BLaER1 (cell line): ENCODE measurements around the gene TRPT1.
A peak's percentile ranks its signal among the peaks of the same experiment; 100 is the strongest.

ENCODE experiments used
- H3K27ac ChIP-seq: shearing (Covaris generic); formaldehyde crosslinking; 2 replicates; pipeline ENCODE4 v1.8.1; 2022
- H3K27me3 ChIP-seq: shearing (Covaris generic); formaldehyde crosslinking; 2 replicates; pipeline ENCODE4 v1.8.1; 2022
- H3K36me3 ChIP-seq: shearing (Covaris generic); formaldehyde crosslinking; 2 replicates; pipeline ENCODE4 v1.8.1; 2022
- H3K4me1 ChIP-seq: shearing (Covaris generic); formaldehyde crosslinking; 2 replicates; pipeline ENCODE4 v1.8.1; 2022
- H3K4me2 ChIP-seq: shearing (Covaris generic); formaldehyde crosslinking; 2 replicates; pipeline ENCODE4 v1.8.1; 2022
- H3K4me3 ChIP-seq: shearing (Covaris generic); formaldehyde crosslinking; 2 replicates; pipeline ENCODE4 v1.8.1; 2022
- H3K9ac ChIP-seq: shearing (Covaris generic); formaldehyde crosslinking; 2 replicates; pipeline ENCODE4 v1.8.1; 2022
- H3K9me3 ChIP-seq: shearing (Covaris generic); formaldehyde crosslinking; 2 replicates; pipeline ENCODE4 v1.8.1; 2022
- H4K20me1 ChIP-seq: shearing (Covaris generic); formaldehyde crosslinking; 2 replicates; pipeline ENCODE4 v1.8.1; 2022
- Cebpa-rat ChIP-seq: shearing (Covaris generic); IDR thresholded peaks from 2 replicates; pipeline ENCODE4 v1.8.1; 2022

TRPT1 gene

GRCh38 chr11:64224891-64225607, 937 bp downstream of the TRPT1 start:
- no peaks in the 10 kb centered on the region for H3K27me3 ChIP-seq
- peaks cover 66% of the 10 kb centered on the region for H3K4me1 ChIP-seq
- H3K4me3 ChIP-seq, result peak overlapping the region; percentile 79
- H4K20me1 ChIP-seq, result peaks cover 40% of the 10 kb centered on the region
- TF ChIP-seq Cebpa-rat, result no peak
- H3K27ac ChIP-seq, result peak overlapping the region; percentile 95
- peak overlapping the region; percentile 89 for H3K9ac ChIP-seq
- peaks cover 50% of the 10 kb centered on the region for H3K36me3 ChIP-seq
- no peaks in the 10 kb centered on the region for H3K9me3 ChIP-seq
- H3K4me2 ChIP-seq, result peak overlapping the region; percentile 99

- H4K20me1 ChIP-seq, result peaks cover 48% of the 10 kb centered on the region
- H3K4me1 ChIP-seq, result peaks cover 62% of the 10 kb centered on the region
- no peaks in the 10 kb centered on the region for H3K9me3 ChIP-seq
- no peaks in the 10 kb centered on the region for H3K27me3 ChIP-seq
- TF ChIP-seq Cebpa-rat, result no peak
- peak overlapping the region; percentile 79; the same call in 1 of the 2 replicates for H3K4me3 ChIP-seq
- H3K27ac ChIP-seq, result peak overlapping the region; percentile 95
- H3K9ac ChIP-seq, result peak overlapping the region; percentile 89
- H3K4me2 ChIP-seq, result peak overlapping the region; percentile 99
- peaks cover 57% of the 10 kb centered on the region for H3K36me3 ChIP-seq
These were observed 1.7 kb downstream of the TRPT1 start for GRCh38 chr11:64224151-64224890.

- Histone ChIP-seq H3K9ac (0 out of 2 replicates have a peak overlapping the region, but pooled peaks have one; percentile 30), H4K20me1 (peaks cover 59% of the 10 kb centered on the region), H3K9me3 (no peaks in the 10 kb centered on the region), H3K36me3 (peaks cover 69% of the 10 kb centered on the region), H3K27me3 (no peaks in the 10 kb centered on the region), H3K4me2 (no peak overlapping the region), H3K4me3 (no peak overlapping the region), H3K27ac (0 out of 2 replicates have a peak overlapping the region, but pooled peaks have one; percentile 5), H3K4me1 (peaks cover 62% of the 10 kb centered on the region)
- no peak for TF ChIP-seq Cebpa-rat
These were observed 2.9 kb downstream of the TRPT1 start for GRCh38 chr11:64223001-64223651.

GRCh38 chr11:64222651-64223000, 3.4 kb downstream of the TRPT1 start:
- no peaks in the 10 kb centered on the region for H3K27me3 ChIP-seq
- no peak overlapping the region for H3K27ac ChIP-seq
- no peak for TF ChIP-seq Cebpa-rat
- no peak overlapping the region for H3K4me3 ChIP-seq
- H3K9ac ChIP-seq, result no peak overlapping the region
- H4K20me1 ChIP-seq, result peaks cover 63% of the 10 kb centered on the region
- H3K4me2 ChIP-seq, result no peak overlapping the region
- no peaks in the 10 kb centered on the region for H3K9me3 ChIP-seq
- H3K4me1 ChIP-seq, result peaks cover 62% of the 10 kb centered on the region
- H3K36me3 ChIP-seq, result peaks cover 74% of the 10 kb centered on the region

- Histone ChIP-seq H3K4me2 (no peak overlapping the region), H3K36me3 (peaks cover 84% of the 10 kb centered on the region), H3K27ac (no peak overlapping the region), H3K27me3 (no peaks in the 10 kb centered on the region), H3K9ac (no peak overlapping the region), H3K4me3 (no peak overlapping the region), H3K4me1 (peaks cover 70% of the 10 kb centered on the region), H3K9me3 (no peaks in the 10 kb centered on the region), H4K20me1 (peaks cover 72% of the 10 kb centered on the region)
- TF ChIP-seq Cebpa-rat, result no peak
These were observed 5.2 kb downstream of the TRPT1 start for GRCh38 chr11:64220798-64221197.

- Histone ChIP-seq H3K4me1 (peaks cover 71% of the 10 kb centered on the region), H3K36me3 (peaks cover 84% of the 10 kb centered on the region), H3K9ac (no peak overlapping the region), H3K27ac (no peak overlapping the region), H3K9me3 (no peaks in the 10 kb centered on the region), H3K4me2 (no peak overlapping the region), H3K4me3 (no peak overlapping the region), H3K27me3 (no peaks in the 10 kb centered on the region), H4K20me1 (peaks cover 70% of the 10 kb centered on the region)
- no peak for TF ChIP-seq Cebpa-rat
These were observed 5.7 kb downstream of the TRPT1 start for GRCh38 chr11:64220271-64220670.

GRCh38 chr11:64219755-64220154, 6.2 kb downstream of the TRPT1 start:
- H3K4me3 ChIP-seq, result no peak overlapping the region
- peaks cover 65% of the 10 kb centered on the region for H4K20me1 ChIP-seq
- no peaks in the 10 kb centered on the region for H3K27me3 ChIP-seq
- H3K9me3 ChIP-seq, result no peaks in the 10 kb centered on the region
- H3K27ac ChIP-seq, result peak overlapping the region; percentile 18; the same call in 1 of the 2 replicates
- TF ChIP-seq Cebpa-rat, result no peak
- no peak overlapping the region for H3K4me2 ChIP-seq
- no peak overlapping the region for H3K9ac ChIP-seq
- peaks cover 71% of the 10 kb centered on the region for H3K4me1 ChIP-seq
- H3K36me3 ChIP-seq, result peaks cover 85% of the 10 kb centered on the region

- peak overlapping the region; percentile 35; the same call in 1 of the 2 replicates for H3K27ac ChIP-seq
These were observed 6.7 kb downstream of the TRPT1 start for GRCh38 chr11:64219354-64219684.

GRCh38 chr11:64218628-64219353, 7.2 kb downstream of the TRPT1 start:
- Histone ChIP-seq H4K20me1 (peaks cover 55% of the 10 kb centered on the region), H3K4me3 (no peak overlapping the region), H3K36me3 (peaks cover 83% of the 10 kb centered on the region), H3K27ac (peak overlapping the region; percentile 35; the same call in 1 of the 2 replicates), H3K9ac (peak overlapping the region; percentile 29; the same call in 1 of the 2 replicates), H3K9me3 (no peaks in the 10 kb centered on the region), H3K4me2 (no peak overlapping the region), H3K27me3 (no peaks in the 10 kb centered on the region), H3K4me1 (peaks cover 71% of the 10 kb centered on the region)
- TF ChIP-seq Cebpa-rat, result no peak

More at GRCh38 chr11:64219354-64219684, 6.7 kb downstream of the TRPT1 start:
- no peaks in the 10 kb centered on the region for H3K9me3 ChIP-seq
- no peaks in the 10 kb centered on the region for H3K27me3 ChIP-seq
- H3K4me3 ChIP-seq, result no peak overlapping the region
- H3K4me2 ChIP-seq, result no peak overlapping the region
- H3K9ac ChIP-seq, result peak overlapping the region; percentile 29; the same call in 1 of the 2 replicates
- peaks cover 71% of the 10 kb centered on the region for H3K4me1 ChIP-seq
- H3K36me3 ChIP-seq, result peaks cover 84% of the 10 kb centered on the region
- H4K20me1 ChIP-seq, result peaks cover 60% of the 10 kb centered on the region
- TF ChIP-seq Cebpa-rat, result no peak
